Measurements from ENCODE around the gene ADRA2C.

DNA sequence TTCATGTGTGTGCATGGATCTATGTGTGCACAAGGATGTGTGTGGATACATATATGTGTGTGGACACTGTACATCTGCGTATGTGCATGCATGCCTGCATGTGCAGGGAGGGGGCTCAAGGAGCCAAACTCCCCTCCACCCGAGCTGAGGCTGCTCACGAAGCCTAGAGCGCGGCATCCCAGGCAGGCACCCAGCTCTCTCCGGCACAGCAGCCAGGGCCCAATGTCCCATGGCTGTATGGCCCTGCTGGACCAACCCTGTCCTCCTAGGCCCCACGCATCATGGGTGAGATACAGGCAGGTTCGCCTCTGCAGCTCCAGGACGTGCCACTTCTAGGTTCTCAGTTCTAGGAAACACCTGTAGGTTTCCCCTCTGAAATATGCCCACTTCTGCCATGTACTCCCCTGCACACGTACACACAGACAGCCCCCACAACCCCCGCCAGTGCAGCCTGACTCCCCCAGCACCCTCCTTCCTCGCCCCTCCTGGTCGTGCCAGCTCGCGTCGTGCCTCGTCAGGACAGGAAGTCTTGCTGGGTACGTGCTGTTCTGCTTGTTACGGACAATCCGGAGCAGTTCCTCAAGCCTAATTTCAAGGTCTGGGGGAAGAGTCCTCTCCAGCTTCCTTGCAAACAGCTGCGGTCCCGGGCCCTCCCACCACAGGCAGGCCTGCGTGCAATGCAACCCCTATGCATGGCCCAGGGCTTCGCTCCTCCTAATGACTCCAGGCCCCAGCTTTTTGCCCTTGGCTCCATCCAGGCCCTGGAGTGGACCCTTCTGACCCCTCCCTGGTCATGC, 3.2 kb upstream of the ADRA2C start:
- TF ChIP-seq RAD21 (IDR thresholded peaks at IDR 0.05; ENCODE audit: low read depth) (no peak), EGR1 (IDR thresholded peaks at IDR 0.05) (no peak), EP300 (IDR thresholded peaks at IDR 0.05; ENCODE audit: borderline replicate concordance) (no peak)
